ENCODE results near the gene ATAD3B.
"Not testable (repeated sequence)": the region's sequence is repeated elsewhere in the genome, so short reads cannot be mapped to it uniquely, and the experiment has no call there.

DNA sequence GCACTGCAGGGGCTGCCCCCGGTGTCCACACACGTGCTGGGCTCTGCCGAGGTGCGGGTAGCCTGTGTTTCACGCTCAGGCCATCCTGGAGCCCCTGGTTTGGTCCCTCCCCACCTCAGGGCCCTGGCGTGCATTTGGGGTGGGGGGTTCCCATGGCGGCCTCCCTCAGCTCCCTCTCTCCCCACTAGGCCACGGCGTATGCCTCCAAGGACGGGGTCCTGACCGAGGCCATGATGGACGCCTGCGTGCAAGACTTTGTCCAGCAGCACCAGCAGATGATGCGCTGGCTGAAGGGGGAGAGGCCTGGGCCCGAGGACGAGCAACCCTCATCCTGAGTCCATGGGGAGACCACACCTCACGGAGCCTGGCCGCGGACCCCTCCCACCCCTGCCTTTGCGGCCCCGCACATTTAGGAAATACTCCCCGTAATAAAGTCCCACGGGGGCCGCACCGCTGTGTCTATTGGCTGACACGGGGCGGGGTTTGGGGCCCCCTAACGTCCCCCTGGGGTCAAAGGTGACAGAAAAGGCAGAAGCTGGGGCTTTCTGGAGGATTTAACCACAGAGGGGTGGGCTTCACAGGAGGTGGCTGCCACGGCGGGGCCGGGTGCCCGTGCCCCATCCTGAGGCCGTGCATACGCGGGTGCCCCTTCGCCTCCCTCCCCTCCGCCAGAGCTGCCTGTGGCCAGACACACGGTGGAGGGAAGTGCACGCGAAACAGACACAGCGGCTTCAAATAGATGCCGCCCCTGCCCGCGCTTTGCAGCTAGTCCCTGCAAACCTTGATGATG lies 3.2 kb upstream of the ATAD3B start:
- TF ChIP-seq, protein P1, sequence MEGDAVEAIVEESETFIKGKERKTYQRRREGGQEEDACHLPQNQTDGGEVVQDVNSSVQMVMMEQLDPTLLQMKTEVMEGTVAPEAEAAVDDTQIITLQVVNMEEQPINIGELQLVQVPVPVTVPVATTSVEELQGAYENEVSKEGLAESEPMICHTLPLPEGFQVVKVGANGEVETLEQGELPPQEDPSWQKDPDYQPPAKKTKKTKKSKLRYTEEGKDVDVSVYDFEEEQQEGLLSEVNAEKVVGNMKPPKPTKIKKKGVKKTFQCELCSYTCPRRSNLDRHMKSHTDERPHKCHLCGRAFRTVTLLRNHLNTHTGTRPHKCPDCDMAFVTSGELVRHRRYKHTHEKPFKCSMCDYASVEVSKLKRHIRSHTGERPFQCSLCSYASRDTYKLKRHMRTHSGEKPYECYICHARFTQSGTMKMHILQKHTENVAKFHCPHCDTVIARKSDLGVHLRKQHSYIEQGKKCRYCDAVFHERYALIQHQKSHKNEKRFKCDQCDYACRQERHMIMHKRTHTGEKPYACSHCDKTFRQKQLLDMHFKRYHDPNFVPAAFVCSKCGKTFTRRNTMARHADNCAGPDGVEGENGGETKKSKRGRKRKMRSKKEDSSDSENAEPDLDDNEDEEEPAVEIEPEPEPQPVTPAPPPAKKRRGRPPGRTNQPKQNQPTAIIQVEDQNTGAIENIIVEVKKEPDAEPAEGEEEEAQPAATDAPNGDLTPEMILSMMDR (optimal IDR thresholded peaks at IDR 0.05 in 1 of 3, IDR thresholded peaks at IDR 0.05 in 1 of 3, conservative IDR thresholded peaks at IDR 0.05 in 1 of 3; ENCODE audit: extremely low read depth in 1 of 3, insufficient read depth in 2 of 3, low read length in 3 of 3): not testable (repeated sequence)
- not testable (repeated sequence) for TF ChIP-seq EZH2 (IDR thresholded peaks at IDR 0.05; ENCODE audit: low read length)
